Body of pancreas (tissue), 4 donors: Measurements from ENCODE around the gene KRTAP5-1.

Experiments
- POLR2A ChIP-seq, 3 donors: fragments of 450-650 bp; IDR thresholded peaks; one replicate each; pipeline ENCODE4 v1.6.1; 2016; ENCODE audit warnings: antibody characterized with exemption in 3 of 3, mild to moderate bottlenecking in 2 of 3
- TF ChIP-seq, protein P1 (sequence below), 7 experiments: fragments of 450-650 bp in 4 of 7; fragments of 200-600 bp in 3 of 7; sonication (generic) in 3 of 7; IDR thresholded peaks; one replicate each; pipeline ENCODE4 v1.5.1; 2016 to 2019; ENCODE audit warnings: antibody characterized with exemption in 7 of 7

DNA sequence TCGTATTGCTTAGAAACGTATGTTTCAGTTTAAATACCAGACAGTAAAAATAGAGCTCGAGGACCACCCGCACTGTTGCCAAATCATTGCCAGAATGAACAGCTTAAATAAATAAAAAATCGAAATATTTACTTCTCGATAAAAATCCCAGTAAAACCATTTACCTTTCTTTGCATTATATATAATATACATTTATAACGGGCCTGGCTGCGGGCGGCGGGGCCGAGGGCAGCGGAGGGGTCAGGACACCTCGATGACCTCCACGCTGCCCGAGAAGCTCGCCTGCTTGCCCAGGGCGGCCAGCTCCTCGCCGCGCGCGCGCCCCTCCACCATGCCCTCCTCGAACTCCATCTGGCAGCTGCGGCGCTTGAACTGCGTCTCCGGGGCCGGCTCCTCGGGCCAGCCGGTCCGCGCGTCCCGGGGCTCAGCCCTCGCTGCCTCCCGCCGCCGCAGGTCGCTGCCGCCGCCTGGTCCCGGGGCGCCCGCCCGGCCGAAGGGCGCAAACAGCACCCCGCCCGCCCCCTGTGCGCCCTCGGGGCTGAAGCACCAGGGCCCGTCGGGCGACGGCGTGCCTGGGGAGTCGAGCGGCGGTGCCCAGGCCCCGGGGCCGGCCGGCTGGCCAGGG lies 28.7 kb downstream of the KRTAP5-1 start:
- TF ChIP-seq, protein P1, sequence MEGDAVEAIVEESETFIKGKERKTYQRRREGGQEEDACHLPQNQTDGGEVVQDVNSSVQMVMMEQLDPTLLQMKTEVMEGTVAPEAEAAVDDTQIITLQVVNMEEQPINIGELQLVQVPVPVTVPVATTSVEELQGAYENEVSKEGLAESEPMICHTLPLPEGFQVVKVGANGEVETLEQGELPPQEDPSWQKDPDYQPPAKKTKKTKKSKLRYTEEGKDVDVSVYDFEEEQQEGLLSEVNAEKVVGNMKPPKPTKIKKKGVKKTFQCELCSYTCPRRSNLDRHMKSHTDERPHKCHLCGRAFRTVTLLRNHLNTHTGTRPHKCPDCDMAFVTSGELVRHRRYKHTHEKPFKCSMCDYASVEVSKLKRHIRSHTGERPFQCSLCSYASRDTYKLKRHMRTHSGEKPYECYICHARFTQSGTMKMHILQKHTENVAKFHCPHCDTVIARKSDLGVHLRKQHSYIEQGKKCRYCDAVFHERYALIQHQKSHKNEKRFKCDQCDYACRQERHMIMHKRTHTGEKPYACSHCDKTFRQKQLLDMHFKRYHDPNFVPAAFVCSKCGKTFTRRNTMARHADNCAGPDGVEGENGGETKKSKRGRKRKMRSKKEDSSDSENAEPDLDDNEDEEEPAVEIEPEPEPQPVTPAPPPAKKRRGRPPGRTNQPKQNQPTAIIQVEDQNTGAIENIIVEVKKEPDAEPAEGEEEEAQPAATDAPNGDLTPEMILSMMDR (IDR thresholded peaks at IDR 0.05) = no peak
- TF ChIP-seq POLR2A (IDR thresholded peaks at IDR 0.05) = no peak
